Right lobe of liver (tissue), 6 donors: ENCODE data around the gene SYNGR2. TPM values are rescaled to one million over a fixed set of nuclear protein-coding genes. Genes with fewer than 3 reads are reported as not detected.

ENCODE experiments used
- ATAC-seq, 4 donors: fragments of 200-7000 bp; cut with Tn5 transposase; one replicate each; pipeline ENCODE4 v1.9.1; 2020; ENCODE audit warnings: mild to moderate bottlenecking in 4 of 4, moderate library complexity in 4 of 4
- DNase-seq, 3 donors: peaks; one replicate each; pipeline ENCODE4 v3.0.0-alpha.2; 2020
- H3K27ac ChIP-seq, 3 donors: fragments of 200-600 bp; one replicate each; pipeline ENCODE4 v1.8.0; 2022
- H3K27me3 ChIP-seq, 2 donors: fragments of 200-600 bp; one replicate each; pipeline ENCODE4 v1.8.0; 2022
- H3K36me3 ChIP-seq, 4 donors: fragments of 200-600 bp; sonication (generic) in 1 of 4; one replicate each; pipeline versions ENCODE4 v1.5.1 to v1.8.0; 2017 to 2022; ENCODE audit warnings: control low read depth in 1 of 4
- H3K4me1 ChIP-seq, 4 donors: fragments of 200-600 bp; sonication (generic) in 1 of 4; one replicate each; pipeline versions ENCODE4 v1.5.1 to v1.8.0; 2017 to 2022; ENCODE audit warnings: control low read depth in 1 of 4
- H3K4me3 ChIP-seq, 3 donors: fragments of 200-600 bp; one replicate each; pipeline ENCODE4 v1.8.0; 2022
- H3K9me3 ChIP-seq, 4 donors: fragments of 200-600 bp; sonication (generic) in 1 of 4; one replicate each; pipeline versions ENCODE4 v1.5.1 to v1.8.0; 2017 to 2022; ENCODE audit warnings: control low read depth in 1 of 4
- POLR2A ChIP-seq: fragments of 450-650 bp; IDR thresholded peaks from one replicate; pipeline ENCODE4 v1.6.1; 2017; ENCODE audit warnings: antibody characterized with exemption, mild to moderate bottlenecking
- WGBS: methylation state at CpG from one replicate; pipeline ENCODE4 v1.1.6; 2018; ENCODE audit warnings: low coverage, low lambda C conversion rate; ENCODE audit not compliant: insufficient coverage; ENCODE audit errors: missing lambda C conversion rate; 5-methylcytosine and 5-hydroxymethylcytosine counted together
- intact Hi-C, 2 donors: fragments of 100-400 bp; cut with DNase I; formaldehyde crosslinking; loops; one replicate each; pipeline versions ENCODE4 v1.11.2 to v1.14.1; 2022
- total RNA-seq, 6 experiments: library from RNA; depleted of rRNA in 2 of 6; stranded (reverse); fragments of >200 nt in 2 of 6; fragmentation: NEBNext Ultra II Directional in 3 of 6; extraction: Animal tissue kit (Norgen Biotek cat#: 25700) in 3 of 6; gene quantifications; one replicate each; pipeline versions ENCODE4 v1.1.0 to v1.2.4, GENCODE V29; 2016 to 2023
- TF ChIP-seq, protein P1 (sequence below), 4 donors: fragments of 200-600 bp in 3 of 4; fragments of 450-650 bp in 1 of 4; IDR thresholded peaks; one replicate each; pipeline versions ENCODE4 v1.5.1 to v1.8.0; 2016 to 2022; ENCODE audit warnings: antibody characterized with exemption in 4 of 4, mild to moderate bottlenecking in 2 of 4
- donor health status: DM: no; HTN: yes; CAD: no.
- donor health status: DM: no; HTN: no; CAD: no.
- donor health status: DM: no; HTN: no; CAD: no.
- donor health status: DM: no; HTN: yes; CAD: no.
- donor health status: DM: no; HTN: yes; CAD: no.

The SYNGR2 gene
- total RNA-seq, 6 experiments from 2014 or later, result 43.3 to 55.8 (median 50.4) TPM

DNA sequence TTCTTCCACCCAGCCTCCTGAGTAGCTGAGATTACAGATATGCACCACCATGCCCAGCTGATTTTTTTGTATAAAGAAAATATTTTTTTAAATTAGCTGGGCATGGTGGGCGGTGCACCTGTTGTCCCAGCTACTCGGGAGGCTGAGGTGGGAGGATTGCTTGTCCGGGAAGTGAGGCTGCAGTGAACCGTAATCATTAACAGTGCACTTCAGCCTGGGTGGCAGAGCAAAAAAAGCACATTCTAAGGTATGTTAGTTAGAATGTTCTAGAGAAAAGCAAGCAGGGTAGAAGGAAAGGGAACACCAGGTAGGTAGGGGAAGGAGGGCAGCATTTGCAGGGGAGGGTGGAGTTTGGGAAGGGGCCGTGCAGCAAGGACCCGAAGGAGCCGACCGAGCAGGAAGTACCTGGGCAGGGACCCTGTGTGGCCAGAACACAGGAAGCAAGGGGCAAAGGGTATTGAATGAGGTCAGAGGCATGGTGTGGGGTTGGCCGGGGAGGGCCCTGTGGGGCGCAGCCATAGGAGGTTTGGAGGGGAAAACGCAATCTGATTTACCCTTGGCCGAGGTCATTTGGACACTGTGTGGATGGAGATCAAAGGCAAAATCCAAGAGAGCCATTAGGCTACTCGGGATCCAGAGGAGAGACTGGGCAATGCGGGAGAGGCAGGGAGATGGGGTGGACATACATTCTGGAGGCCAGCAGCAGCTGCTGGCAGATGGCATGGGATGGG is 19.9 kb upstream of the SYNGR2 start:
- intact Hi-C loops, result no loop called here
- H3K27me3 ChIP-seq, result no peaks in the 10 kb centered on the region
- ATAC-seq, result no peak
- H3K4me3 ChIP-seq, result no peak overlapping the region
- H3K4me1 ChIP-seq, result peaks cover 0 to 31% (median 4%) of the 10 kb centered on the region in 4 donors
- no peaks in the 10 kb centered on the region for H3K9me3 ChIP-seq
- TF ChIP-seq, protein P1, sequence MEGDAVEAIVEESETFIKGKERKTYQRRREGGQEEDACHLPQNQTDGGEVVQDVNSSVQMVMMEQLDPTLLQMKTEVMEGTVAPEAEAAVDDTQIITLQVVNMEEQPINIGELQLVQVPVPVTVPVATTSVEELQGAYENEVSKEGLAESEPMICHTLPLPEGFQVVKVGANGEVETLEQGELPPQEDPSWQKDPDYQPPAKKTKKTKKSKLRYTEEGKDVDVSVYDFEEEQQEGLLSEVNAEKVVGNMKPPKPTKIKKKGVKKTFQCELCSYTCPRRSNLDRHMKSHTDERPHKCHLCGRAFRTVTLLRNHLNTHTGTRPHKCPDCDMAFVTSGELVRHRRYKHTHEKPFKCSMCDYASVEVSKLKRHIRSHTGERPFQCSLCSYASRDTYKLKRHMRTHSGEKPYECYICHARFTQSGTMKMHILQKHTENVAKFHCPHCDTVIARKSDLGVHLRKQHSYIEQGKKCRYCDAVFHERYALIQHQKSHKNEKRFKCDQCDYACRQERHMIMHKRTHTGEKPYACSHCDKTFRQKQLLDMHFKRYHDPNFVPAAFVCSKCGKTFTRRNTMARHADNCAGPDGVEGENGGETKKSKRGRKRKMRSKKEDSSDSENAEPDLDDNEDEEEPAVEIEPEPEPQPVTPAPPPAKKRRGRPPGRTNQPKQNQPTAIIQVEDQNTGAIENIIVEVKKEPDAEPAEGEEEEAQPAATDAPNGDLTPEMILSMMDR (IDR thresholded peaks at IDR 0.05), result no peak
- no peak for TF ChIP-seq POLR2A
- H3K27ac ChIP-seq, result no peak overlapping the region
- DNase-seq, result no peak
- H3K36me3 ChIP-seq, result no peaks in the 10 kb centered on the region
- WGBS, result 47% methylated on average over 14 of the region's 14 CpGs

DNA sequence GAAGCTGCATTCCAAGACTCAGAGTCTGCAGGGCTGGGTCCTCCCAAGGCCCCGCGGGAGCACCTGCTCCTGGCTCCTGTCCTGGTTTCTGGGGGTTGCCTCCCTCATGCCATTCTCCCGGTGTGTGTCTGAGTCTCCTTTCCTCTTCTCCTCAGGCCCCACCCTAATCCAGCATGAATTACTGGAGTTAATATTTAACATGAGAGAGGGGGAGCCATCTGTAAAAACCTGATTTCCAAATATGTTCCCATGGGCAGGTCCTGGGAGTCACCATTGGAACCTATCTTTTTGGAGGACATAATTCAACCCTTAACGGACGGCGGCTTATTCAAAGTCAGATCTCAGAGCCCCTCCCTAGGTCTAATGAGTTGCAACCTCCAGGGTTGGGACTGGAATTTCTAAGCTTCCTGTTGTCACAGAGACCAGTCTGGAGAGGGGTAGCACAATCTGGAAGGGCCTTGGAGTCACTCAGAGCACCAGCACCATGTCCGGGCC is 16.8 kb upstream of the SYNGR2 start:
- WGBS, result 51% methylated on average over 5 of the region's 7 CpGs
- no peak for TF ChIP-seq POLR2A
- TF ChIP-seq, protein P1 (IDR thresholded peaks at IDR 0.05), result no peak
- H3K9me3 ChIP-seq, result no peaks in the 10 kb centered on the region
- no peaks in the 10 kb centered on the region for H3K36me3 ChIP-seq
- H3K27ac ChIP-seq, result no peak overlapping the region
- no peak for DNase-seq
- peak; percentile 48 to 73 (median 68) for ATAC-seq
- no peaks in the 10 kb centered on the region for H3K27me3 ChIP-seq
- intact Hi-C loops, result no loop called here
- H3K4me3 ChIP-seq, result no peak overlapping the region
- peaks cover 0 to 9% (median 0%) of the 10 kb centered on the region in 4 donors for H3K4me1 ChIP-seq

DNA sequence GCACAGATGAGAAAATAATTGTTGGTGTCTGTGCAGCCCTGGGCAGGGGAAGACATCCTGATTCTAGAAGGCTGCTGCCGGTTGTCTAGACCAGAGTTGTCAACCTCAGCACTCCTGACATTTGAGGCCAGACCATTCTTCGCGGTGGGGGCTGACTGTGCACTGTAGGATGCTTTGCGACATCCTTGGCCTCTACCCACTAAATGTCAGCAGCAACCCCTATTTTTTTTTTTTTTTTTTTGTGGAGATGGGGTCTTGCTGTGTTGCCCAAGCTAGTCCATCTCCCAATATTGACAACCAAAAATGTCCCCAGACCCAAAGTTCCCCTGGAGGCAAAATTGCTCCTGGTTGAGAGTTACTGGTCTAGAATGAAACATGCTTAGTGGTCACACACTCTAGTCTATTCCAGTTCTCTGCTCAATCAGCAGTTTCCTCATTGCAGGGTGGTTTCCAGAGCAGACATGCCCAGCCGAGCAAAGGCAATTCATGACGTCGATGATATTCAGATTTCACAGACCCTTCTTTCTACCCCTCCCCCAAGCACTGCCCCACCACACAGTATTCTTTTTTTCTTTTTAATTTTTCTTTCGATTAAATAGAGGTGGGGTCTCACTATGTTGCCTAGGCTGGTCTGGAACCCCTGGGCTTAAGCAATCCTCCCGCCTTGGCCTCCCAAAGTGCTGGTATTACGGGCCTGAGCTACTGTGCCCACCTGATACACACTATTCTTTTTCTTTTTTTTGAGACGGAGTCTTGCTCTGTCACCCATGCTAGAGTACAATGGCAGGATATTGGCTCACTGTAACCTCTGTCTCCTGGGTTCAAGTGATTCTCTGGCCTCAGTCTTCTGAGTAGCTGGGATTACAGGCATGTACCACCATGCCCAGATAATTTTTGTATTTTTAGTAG is 13.2 kb upstream of the SYNGR2 start:
- H3K27me3 ChIP-seq, result no peaks in the 10 kb centered on the region
- H3K36me3 ChIP-seq, result no peaks in the 10 kb centered on the region
- no peak overlapping the region for H3K27ac ChIP-seq
- H3K4me1 ChIP-seq, result peaks cover 0 to 9% (median 0%) of the 10 kb centered on the region in 4 donors
- ATAC-seq (peak; percentile 23 to 63 (median 44)), DNase-seq (no peak)
- WGBS, result 69% methylated on average over 11 of the region's 11 CpGs
- H3K4me3 ChIP-seq, result no peak overlapping the region
- H3K9me3 ChIP-seq, result no peaks in the 10 kb centered on the region
- TF ChIP-seq POLR2A, result no peak
- TF ChIP-seq, protein P1 (IDR thresholded peaks at IDR 0.05), result no peak
- intact Hi-C loops, result no loop called here

DNA sequence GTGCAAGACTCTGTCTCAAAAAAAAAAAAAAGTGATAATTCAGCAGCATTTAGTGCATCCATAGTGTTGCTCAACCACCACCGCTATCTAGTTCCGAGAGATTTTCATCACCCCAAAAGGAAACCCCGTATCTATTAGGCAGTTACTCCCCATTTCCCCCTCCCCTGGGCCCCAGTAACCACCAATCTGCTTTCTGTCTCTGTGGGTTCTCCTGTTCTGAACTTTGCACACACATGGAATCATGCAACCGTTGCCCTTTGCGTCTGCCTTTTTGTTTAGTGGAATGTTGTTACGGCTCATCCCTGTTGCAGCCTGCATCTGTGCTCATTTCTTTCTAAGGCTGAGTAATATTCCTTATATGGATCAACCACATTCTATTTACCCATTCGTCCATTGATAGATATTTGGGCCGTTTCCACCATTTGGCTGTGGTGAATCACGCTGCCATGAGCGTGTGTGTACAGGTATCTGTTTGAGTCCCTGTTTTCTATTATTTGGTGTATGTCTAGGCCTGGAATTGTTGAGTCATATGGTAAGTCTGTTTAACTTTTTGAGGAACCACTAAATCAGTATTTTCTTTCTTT is 8.7 kb upstream of the SYNGR2 start:
- Histone ChIP-seq H3K27me3 (no peaks in the 10 kb centered on the region), H3K36me3 (no peaks in the 10 kb centered on the region), H3K27ac (no peak overlapping the region), H3K4me3 (no peak overlapping the region), H3K9me3 (no peaks in the 10 kb centered on the region), H3K4me1 (no peaks in the 10 kb centered on the region)
- intact Hi-C loops, result no loop called here
- 25% methylated on average over 6 of the region's 10 CpGs for WGBS
- TF ChIP-seq, protein P1 (IDR thresholded peaks at IDR 0.05), result no peak
- no peak for TF ChIP-seq POLR2A
- ATAC-seq (no peak), DNase-seq (no peak)
